EH (cell line): ENCODE measurements around the gene HES4.

Experiments
- DNase-seq: peaks from one replicate; pipeline ENCODE4 v3.0.0-alpha.2; 2015; ENCODE audit warnings: low read depth

The HES4 gene, protein sequence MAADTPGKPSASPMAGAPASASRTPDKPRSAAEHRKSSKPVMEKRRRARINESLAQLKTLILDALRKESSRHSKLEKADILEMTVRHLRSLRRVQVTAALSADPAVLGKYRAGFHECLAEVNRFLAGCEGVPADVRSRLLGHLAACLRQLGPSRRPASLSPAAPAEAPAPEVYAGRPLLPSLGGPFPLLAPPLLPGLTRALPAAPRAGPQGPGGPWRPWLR

DNA sequence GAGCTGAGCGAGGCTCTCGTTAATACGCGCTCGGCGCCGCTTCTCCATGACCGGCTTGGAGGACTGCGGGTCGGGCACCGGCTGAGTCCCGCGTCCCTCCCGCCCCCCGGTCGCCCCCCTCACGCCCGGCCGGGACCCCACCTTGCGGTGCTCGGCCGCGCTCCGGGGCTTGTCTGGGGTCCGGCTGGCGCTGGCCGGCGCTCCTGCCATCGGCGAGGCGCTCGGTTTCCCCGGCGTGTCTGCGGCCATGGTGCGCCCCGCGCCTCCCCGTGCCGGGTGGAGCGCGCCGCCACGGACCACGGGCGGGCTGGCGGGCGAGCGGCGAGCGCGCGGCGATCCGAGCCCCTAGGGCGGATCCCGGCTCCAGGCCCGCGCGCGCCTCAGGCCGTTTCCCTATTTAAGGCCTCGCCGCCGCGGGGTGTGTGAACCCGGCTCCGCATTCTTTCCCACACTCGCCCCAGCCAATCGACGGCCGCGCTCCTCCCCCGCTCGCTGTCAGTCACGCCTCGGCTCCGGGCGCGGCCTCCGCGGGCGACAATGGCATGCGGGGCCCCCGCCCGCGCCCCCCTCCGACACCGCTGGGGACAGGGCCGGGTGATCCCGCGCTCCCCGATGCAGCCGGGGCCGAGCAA lies at the start of gene HES4:
Gene HES4, minus strand, starts transcription at position 373 of the 632 bp plus-strand sequence. Its CDS starts 124 bp downstream, at position 249.
- DNase-seq, result peak; percentile 94

- DNase-seq, result no peak
These were observed 48.9 kb upstream of the HES4 start for GRCh38 chr1:1048765-1049164.

DNA sequence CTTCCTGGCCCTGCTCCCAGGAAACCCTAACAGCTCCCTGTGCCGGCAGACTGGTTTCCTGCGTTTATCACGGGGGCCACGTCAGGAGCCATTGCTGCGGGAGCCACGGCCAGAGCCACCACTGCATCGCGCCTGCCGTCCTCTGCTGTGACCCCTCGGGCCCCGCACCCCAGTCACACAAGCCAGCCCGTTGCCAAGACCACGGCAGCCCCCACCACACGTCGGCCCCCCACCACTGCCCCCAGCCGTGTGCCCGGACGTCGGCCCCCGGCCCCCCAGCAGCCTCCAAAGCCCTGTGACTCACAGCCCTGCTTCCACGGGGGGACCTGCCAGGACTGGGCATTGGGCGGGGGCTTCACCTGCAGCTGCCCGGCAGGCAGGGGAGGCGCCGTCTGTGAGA lies 48.1 kb upstream of the HES4 start:
- DNase-seq, result no peak

GRCh38 chr1:1047407-1047806 lies 47.5 kb upstream of the HES4 start:
- DNase-seq, result no peak

- no peak for DNase-seq
These were observed 46.9 kb upstream of the HES4 start for GRCh38 chr1:1046767-1047166.

GRCh38 chr1:1046243-1046642 lies 46.3 kb upstream of the HES4 start:
- no peak for DNase-seq

GRCh38 chr1:1045129-1045528 lies 45.2 kb upstream of the HES4 start:
- no peak for DNase-seq

- no peak for DNase-seq
These were observed 44.7 kb upstream of the HES4 start for GRCh38 chr1:1044455-1045078.

DNA sequence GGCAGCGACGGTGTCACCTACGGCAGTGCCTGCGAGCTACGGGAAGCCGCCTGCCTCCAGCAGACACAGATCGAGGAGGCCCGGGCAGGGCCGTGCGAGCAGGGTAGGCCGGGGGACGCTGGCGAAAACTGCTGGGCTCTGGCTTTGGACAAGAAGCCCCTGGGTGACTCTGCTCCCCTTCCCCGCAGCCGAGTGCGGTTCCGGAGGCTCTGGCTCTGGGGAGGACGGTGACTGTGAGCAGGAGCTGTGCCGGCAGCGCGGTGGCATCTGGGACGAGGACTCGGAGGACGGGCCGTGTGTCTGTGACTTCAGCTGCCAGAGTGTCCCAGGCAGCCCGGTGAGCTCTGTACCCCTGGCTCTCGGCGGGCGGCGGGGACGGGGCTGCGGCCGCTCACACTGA lies 44.0 kb upstream of the HES4 start:
- no peak for DNase-seq

DNA sequence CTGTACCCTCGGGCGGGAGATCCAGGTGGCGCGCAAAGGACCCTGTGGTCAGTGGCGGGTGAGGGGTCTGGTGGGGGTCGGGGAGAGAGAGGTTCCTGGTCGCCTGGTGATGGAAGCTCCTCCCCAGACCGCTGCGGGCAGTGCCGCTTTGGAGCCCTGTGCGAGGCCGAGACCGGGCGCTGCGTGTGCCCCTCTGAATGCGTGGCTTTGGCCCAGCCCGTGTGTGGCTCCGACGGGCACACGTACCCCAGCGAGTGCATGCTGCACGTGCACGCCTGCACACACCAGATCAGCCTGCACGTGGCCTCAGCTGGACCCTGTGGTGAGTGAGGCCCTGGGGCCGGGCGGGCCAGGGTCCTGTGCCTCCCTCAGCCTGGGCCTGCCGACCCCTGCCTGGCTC lies 43.5 kb upstream of the HES4 start:
- no peak for DNase-seq

GRCh38 chr1:1042835-1043234 lies 42.9 kb upstream of the HES4 start:
- no peak for DNase-seq

DNA sequence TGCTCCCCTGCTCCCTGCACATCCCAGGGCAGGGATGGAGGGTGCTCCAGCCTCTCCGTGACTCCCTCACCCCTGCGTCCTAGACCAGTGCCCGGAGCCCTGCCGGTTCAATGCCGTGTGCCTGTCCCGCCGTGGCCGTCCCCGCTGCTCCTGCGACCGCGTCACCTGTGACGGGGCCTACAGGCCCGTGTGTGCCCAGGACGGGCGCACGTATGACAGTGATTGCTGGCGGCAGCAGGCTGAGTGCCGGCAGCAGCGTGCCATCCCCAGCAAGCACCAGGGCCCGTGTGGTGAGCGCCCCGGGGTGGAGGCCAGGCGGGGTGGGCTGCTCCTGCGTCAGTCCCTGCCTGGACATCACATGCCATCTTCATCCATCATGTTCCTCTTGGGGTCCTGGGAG lies 42.0 kb upstream of the HES4 start:
- no peak for DNase-seq

- no peak for DNase-seq
These were observed 41.2 kb upstream of the HES4 start for GRCh38 chr1:1041092-1041523.

- peak; percentile 92 for DNase-seq
These were observed 40.4 kb upstream of the HES4 start for GRCh38 chr1:1040004-1040991.

DNA sequence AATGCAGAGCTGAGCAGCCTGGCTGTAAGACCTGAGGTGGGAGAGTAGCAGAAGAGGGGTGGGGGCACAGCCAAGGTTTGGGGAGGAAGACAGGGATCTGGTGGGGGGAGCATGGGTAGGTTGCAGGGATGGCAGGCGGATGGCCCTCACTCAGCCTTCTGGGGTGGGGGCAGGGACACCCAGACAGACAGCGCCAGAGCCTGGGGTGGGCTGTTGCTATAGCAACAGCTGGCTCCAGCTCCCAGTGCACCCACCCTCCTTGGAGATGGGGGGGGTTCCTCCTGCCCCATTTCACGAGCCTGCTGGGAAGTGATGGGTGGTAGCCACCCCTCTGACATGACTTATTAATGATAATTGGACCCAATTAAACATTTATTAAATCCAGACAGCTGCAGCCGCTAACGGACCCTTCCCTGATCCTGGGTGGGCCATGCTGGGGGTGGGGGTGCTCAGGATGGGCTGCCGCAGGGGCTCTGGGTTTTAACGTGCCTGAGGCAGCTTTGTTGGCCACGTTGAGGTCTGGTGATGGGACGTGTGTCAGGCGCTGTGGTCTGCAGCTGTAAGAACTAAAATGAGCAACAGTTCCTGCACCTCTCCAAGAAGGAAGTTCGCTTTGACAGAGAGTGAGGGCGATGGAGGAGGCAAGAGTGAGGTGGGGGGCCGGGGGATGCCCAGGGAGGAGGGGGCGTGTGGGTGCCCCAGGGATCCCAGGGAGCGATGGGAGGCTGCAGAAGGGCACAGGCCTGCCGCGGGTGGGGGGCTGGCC lies 39.4 kb upstream of the HES4 start:
- DNase-seq, result no peak

DNA sequence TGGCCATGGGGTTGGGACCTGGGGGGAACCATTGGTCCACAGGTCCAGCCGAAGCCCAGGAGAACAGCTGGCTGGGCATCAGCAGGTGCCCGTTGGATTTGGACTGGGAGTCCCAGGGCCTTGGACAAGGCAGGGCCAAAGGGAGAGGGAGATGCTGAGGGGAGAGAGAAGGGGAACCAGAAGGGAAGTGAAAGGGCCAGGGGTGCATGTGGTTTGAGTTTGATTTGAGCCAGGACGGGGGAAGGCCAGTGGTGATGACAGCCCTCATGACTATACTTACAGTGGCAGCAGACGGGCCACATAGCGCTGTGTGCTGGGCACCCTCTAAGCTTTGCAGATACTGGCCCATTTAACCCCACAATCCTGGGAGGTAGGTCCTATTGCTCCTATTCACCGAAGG lies 38.8 kb upstream of the HES4 start:
- DNase-seq, result no peak

- no peak for DNase-seq
These were observed 37.8 kb upstream of the HES4 start for GRCh38 chr1:1037366-1038327.

- no peak for DNase-seq
These were observed 35.5 kb upstream of the HES4 start for GRCh38 chr1:1035291-1035943.

DNA sequence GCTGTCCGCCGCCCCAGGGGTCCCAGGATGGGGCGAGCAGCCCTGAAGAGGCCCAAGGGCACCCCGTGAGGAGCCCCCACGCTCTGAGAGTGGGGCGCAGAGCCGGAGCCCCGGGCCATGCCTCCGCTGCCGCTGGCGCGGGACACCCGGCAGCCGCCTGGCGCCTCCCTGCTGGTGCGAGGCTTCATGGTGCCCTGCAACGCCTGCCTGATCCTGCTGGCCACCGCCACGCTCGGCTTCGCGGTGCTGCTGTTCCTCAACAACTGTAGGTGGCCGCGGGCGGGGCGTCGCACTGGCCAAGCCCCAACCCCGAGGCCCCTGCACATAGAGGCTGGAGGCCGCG lies 34.5 kb upstream of the HES4 start:
- no peak for DNase-seq
